ENCODE results near the gene CARD11.

- TF ChIP-seq, protein P1, sequence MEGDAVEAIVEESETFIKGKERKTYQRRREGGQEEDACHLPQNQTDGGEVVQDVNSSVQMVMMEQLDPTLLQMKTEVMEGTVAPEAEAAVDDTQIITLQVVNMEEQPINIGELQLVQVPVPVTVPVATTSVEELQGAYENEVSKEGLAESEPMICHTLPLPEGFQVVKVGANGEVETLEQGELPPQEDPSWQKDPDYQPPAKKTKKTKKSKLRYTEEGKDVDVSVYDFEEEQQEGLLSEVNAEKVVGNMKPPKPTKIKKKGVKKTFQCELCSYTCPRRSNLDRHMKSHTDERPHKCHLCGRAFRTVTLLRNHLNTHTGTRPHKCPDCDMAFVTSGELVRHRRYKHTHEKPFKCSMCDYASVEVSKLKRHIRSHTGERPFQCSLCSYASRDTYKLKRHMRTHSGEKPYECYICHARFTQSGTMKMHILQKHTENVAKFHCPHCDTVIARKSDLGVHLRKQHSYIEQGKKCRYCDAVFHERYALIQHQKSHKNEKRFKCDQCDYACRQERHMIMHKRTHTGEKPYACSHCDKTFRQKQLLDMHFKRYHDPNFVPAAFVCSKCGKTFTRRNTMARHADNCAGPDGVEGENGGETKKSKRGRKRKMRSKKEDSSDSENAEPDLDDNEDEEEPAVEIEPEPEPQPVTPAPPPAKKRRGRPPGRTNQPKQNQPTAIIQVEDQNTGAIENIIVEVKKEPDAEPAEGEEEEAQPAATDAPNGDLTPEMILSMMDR (IDR thresholded peaks at IDR 0.05): no peak
- TF ChIP-seq POLR2A (IDR thresholded peaks at IDR 0.05): no peak
These were observed 49.8 kb downstream of the CARD11 start for GRCh38 chr7:2993868-2994267.
